Measurements from ENCODE around the gene SDSL.

The SDSL gene

GRCh38 chr12:113391145-113391544 lies 31.0 kb upstream of the SDSL start:
- DNase-seq (ENCODE audit: low spot score), result no peak
- no peak for TF ChIP-seq CTCF (IDR thresholded peaks at IDR 0.05; ENCODE audit: extremely low read depth, missing control alignments)

DNA sequence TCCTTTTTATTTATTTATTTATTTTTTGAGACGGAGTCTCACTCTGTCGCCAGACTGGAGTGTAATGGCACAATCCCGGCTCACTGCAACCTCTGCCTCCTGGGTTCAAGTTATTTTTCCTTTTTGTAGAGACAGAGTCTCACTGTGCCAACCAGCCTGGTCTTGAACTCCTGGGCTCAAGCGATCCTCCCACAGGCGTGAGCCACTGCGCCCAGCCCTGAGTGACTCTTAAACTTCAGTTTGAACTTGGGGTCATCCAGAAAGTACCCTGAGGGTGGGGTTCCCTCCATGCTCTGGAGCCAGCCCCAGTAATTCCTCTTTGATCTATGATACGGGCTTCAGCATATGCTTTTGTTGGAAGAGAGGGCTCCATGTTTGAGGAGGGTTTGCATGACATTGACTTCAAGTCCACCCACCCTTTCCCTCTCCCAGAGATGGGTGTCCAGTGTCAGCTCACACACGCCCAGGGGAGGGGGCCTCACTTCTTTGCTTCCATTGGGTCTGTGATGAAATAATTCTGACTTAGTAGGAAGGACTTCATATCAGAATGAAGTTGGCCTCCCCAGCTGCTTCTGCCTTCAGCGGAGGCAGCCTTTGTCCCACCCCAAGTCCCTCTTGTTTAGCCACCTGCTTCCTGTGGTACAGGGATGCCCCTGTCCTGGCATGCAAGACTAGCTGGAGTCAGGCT lies 30.4 kb upstream of the SDSL start:
- DNase-seq (ENCODE audit: low spot score), result no peak
- TF ChIP-seq CTCF (IDR thresholded peaks at IDR 0.05; ENCODE audit: extremely low read depth, missing control alignments), result no peak

- TF ChIP-seq CTCF (IDR thresholded peaks at IDR 0.05; ENCODE audit: extremely low read depth, missing control alignments), result no peak
- DNase-seq (ENCODE audit: low spot score), result no peak
These were observed 29.7 kb upstream of the SDSL start for GRCh38 chr12:113392520-113392919.

DNA sequence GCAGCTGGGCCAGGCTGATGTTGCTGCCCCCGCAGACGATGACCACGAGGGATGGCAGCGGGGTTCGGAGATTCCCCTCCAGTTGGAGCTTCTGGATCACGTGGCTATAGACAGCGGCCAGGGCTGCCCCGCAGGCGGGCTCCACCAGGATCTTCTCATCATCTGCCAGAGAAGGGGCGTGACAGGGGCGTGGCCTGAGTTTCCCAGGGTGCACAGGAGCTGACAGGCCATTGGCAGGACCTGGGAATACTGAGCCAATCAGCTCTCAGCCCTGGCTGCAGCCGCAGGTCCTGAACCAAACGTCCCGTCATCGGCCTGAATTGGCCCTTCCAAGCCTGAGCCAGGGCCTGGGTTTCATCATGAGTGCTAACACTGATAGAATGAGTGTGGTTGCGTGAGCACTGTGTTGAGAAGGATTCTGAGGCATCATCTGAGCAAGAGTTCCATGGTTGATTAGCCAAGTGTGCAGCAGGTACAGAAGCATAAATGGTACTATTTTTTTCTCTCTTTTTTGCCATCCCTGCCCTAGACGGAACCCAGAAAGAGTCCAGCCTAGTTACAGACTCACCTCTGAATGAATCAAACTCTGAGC lies 29.1 kb upstream of the SDSL start:
- no peak for TF ChIP-seq CTCF (IDR thresholded peaks at IDR 0.05; ENCODE audit: extremely low read depth, missing control alignments)
- peak; percentile 54 for DNase-seq (ENCODE audit: low spot score)

GRCh38 chr12:113393749-113394148 lies 28.4 kb upstream of the SDSL start:
- TF ChIP-seq CTCF (IDR thresholded peaks at IDR 0.05; ENCODE audit: extremely low read depth, missing control alignments), result no peak
- no peak for DNase-seq (ENCODE audit: low spot score)

DNA sequence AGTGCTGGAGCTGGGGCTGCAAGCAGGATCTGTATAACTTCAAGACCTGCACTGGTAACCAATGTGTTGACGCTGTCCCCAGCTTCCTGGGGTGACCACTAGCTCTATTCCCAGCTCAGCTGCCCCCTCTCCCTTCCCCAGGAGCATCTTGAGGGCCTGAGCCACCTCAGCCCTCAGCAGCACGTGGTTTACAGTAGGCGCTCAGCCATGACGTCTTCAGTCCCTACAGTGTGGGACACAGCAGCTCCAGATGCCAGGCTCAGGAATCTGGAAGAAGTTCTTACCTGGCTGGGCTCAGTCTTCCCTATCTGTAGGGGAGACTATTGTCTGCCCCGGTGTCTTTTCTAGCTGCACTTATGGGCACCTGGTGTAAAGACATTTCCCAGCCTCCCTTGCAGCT lies 27.1 kb upstream of the SDSL start:
- no peak for DNase-seq (ENCODE audit: low spot score)
- no peak for TF ChIP-seq CTCF (IDR thresholded peaks at IDR 0.05; ENCODE audit: extremely low read depth, missing control alignments)

DNA sequence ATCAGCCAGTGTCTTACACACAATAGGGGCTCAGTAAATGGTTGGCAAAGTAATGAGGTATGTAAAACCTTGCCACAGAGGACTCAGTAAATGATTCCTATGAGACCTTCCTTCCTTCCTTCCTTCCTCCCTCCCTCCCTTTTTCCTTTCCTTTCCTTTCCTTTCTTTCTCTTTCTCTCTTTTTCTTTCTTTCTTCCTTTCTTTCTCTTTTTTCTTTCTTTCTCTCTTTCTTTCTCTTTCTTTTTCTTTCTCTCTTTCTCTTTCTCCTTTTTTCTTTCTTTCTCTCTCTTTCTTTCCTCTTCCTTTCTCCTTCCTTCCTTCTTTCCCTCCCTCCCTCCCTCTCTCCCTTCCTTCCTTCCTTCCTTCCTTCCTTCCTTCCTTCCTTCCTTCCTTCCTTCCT lies 26.0 kb upstream of the SDSL start:
- no peak for TF ChIP-seq CTCF (IDR thresholded peaks at IDR 0.05; ENCODE audit: extremely low read depth, missing control alignments)

More for the DNA sequence above, 26.0 kb upstream of the SDSL start:
- DNase-seq (ENCODE audit: low spot score), result no peak

All from GM20000 (cell line).